DND-41 (cell line): ENCODE results near the gene SAP30L.

Experiments
- ATAC-seq: fragments of 200-7000 bp; cut with Tn5 transposase; 3 replicates; pipeline ENCODE4 v1.9.1; 2021; ENCODE audit warnings: low read depth; ENCODE audit not compliant: insufficient read depth
- DNase-seq: peaks from one replicate; pipeline ENCODE4 v3.0.0-alpha.2; 2020
- H2AFZ ChIP-seq: 2 replicates; pipeline ENCODE4 v1.6.0; 2012; ENCODE audit warnings: low read depth, low read length
- H3K27ac ChIP-seq: 2 replicates; pipeline ENCODE4 v1.5.1; 2012; ENCODE audit warnings: low read length, inconsistent platforms
- H3K27me3 ChIP-seq: fragments of 200-600 bp; sonication (generic); 2 replicates; pipeline ENCODE4 v1.6.0; 2012; ENCODE audit warnings: low read length, mild to moderate bottlenecking, inconsistent platforms; ENCODE audit not compliant: insufficient read depth, poor library complexity
- H3K36me3 ChIP-seq: 2 replicates; pipeline ENCODE4 v1.5.1; 2012; ENCODE audit warnings: low read length, inconsistent platforms; ENCODE audit not compliant: insufficient read depth
- H3K4me1 ChIP-seq: 2 replicates; pipeline ENCODE4 v1.5.1; 2012; ENCODE audit warnings: mild to moderate bottlenecking, low read length; ENCODE audit not compliant: insufficient read depth
- H3K4me2 ChIP-seq: 2 replicates; pipeline ENCODE4 v1.6.0; 2012; ENCODE audit warnings: mild to moderate bottlenecking, moderate library complexity, low read length, inconsistent platforms; ENCODE audit not compliant: insufficient read depth
- H3K4me3 ChIP-seq, 2 experiments: fragments of 200-600 bp in 1 of 2; shearing (Covaris generic) in 1 of 2; 2 replicates each; pipeline ENCODE4 v1.5.1; 2012 to 2016; ENCODE audit warnings: inconsistent platforms in 2 of 2, low read length in 2 of 2, mild to moderate bottlenecking in 2 of 2, low read depth in 1 of 2, moderate library complexity in 1 of 2
- H3K79me2 ChIP-seq: 2 replicates; pipeline ENCODE4 v1.6.0; 2012; ENCODE audit warnings: low read length, inconsistent platforms; ENCODE audit not compliant: insufficient read depth
- H3K9ac ChIP-seq: 2 replicates; pipeline ENCODE4 v1.6.0; 2012; ENCODE audit warnings: low read depth, mild to moderate bottlenecking, inconsistent platforms, low read length, moderate library complexity
- H3K9me3 ChIP-seq: 2 replicates; pipeline ENCODE4 v1.5.1; 2012; ENCODE audit warnings: low read length, moderate library complexity, mild to moderate bottlenecking, inconsistent platforms; ENCODE audit not compliant: insufficient read depth, severe bottlenecking
- H4K20me1 ChIP-seq: 2 replicates; pipeline ENCODE4 v1.6.0; 2012; ENCODE audit warnings: low read length; ENCODE audit not compliant: insufficient read depth
- CTCF ChIP-seq: IDR thresholded peaks from 2 replicates; pipeline ENCODE4 v1.5.1; 2012; ENCODE audit warnings: borderline replicate concordance, low read length, moderate library complexity, mild to moderate bottlenecking; ENCODE audit not compliant: poor library complexity, severe bottlenecking; ENCODE audit errors: extremely low read depth
- EZH2 ChIP-seq: IDR thresholded peaks from 3 replicates; pipeline ENCODE4 v1.6.1; 2012; ENCODE audit warnings: borderline replicate concordance, low read depth, mild to moderate bottlenecking, moderate library complexity, low read length, inconsistent platforms; ENCODE audit not compliant: severe bottlenecking

SAP30L gene

DNA sequence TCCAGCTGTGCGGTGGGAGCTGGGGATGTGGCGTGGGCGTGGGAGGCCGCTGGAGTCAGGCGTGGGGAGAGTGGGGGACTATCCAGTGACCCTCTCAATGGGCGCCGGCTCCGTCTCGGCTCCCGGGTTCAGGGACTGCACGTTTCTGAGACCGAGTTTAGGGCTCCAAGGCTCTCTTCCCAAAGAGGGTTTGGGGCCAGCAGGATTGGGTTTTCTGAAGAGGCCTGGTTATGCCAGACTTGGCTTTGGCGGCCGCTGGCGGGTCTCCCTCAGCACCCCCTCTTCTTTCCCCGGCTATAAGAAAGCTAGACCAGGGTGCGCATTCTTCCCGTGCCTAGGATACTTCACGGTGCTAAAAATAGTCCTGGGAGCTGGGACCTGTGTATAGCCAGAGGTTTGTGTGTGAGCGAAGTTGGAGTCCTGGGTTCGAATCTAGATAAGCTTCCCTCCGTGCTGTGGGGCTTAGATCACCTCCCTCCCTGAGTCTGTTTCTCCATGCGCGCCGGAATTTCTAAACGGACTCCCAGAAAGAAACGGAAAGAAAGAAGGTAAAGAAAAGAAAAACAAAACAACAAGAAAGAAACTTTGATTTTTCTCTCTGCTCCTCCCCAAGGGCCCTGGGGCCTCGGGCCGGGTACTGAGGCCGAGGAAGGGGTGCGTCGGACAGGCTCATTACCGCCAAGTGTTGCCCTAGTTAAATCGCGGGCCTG is 27.2 kb downstream of the SAP30L start:
- TF ChIP-seq CTCF, result no peak
- no peak for TF ChIP-seq EZH2
- no peak overlapping the region for H3K27ac ChIP-seq
- ATAC-seq, result no peak
- no peak overlapping the region for H3K4me3 ChIP-seq
- H3K4me1 ChIP-seq, result no peaks in the 10 kb centered on the region
- no peaks in the 10 kb centered on the region for H3K36me3 ChIP-seq
- H3K79me2 ChIP-seq, result no peaks in the 10 kb centered on the region
- H3K4me2 ChIP-seq, result no peak overlapping the region
- DNase-seq, result no peak
- H3K9me3 ChIP-seq, result no peaks in the 10 kb centered on the region
- no peak overlapping the region for H3K9ac ChIP-seq
- peaks cover 5% of the 10 kb centered on the region for H3K27me3 ChIP-seq
- H2AFZ ChIP-seq, result no peak overlapping the region
- no peaks in the 10 kb centered on the region for H4K20me1 ChIP-seq

DNA sequence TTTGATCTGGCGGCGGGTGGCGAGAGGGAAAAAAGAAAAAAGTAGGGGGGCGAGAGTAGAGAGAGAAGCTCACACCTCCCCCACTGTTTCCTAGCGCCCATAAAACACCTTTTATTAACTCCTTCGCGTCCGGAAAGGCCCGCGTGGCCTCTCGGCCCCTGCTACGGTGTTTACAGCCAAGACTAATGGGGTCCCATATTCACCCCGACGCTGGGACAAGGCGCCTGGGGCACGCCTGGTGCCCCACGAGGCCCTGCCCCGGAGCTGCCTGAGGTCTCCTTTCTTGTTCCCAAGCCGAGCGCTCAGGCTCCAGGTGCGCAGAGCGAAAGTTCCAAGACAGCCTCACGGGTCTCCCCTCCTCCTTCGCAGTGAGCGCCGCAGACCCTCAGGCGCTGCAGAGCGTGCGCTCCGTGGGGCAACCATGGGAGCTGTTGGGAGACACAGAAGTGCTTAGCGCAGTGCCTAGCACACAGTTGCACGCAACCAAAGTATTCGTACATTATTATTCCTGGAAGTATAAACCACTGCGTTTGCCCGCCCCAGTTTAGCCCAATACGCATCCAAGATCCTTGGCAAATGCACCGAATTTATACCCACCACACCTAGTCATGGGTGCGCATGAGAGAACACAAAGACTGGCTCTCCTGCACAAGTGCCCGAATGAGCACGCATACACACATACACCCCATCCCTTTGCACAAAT is 27.9 kb downstream of the SAP30L start:
- H3K36me3 ChIP-seq, result no peaks in the 10 kb centered on the region
- ATAC-seq (no peak), DNase-seq (no peak)
- no peak overlapping the region for H3K4me2 ChIP-seq
- no peak overlapping the region for H3K27ac ChIP-seq
- H3K4me1 ChIP-seq, result no peaks in the 10 kb centered on the region
- H4K20me1 ChIP-seq, result no peaks in the 10 kb centered on the region
- no peaks in the 10 kb centered on the region for H3K9me3 ChIP-seq
- H2AFZ ChIP-seq, result no peak overlapping the region
- TF ChIP-seq EZH2 (no peak), CTCF (no peak)
- H3K27me3 ChIP-seq, result peaks cover 5% of the 10 kb centered on the region
- no peak overlapping the region for H3K4me3 ChIP-seq
- H3K79me2 ChIP-seq, result no peaks in the 10 kb centered on the region
- H3K9ac ChIP-seq, result no peak overlapping the region

GRCh38 chr5:154474396-154475334 is 28.9 kb downstream of the SAP30L start:
- Histone ChIP-seq H4K20me1 (no peaks in the 10 kb centered on the region), H3K9me3 (no peaks in the 10 kb centered on the region), H3K27ac (no peak overlapping the region), H3K27me3 (peaks cover 5% of the 10 kb centered on the region), H2AFZ (no peak overlapping the region), H3K79me2 (no peaks in the 10 kb centered on the region), H3K4me2 (no peak overlapping the region), H3K4me1 (no peaks in the 10 kb centered on the region), H3K36me3 (no peaks in the 10 kb centered on the region), H3K9ac (no peak overlapping the region), H3K4me3 (no peak overlapping the region)
- no peak for TF ChIP-seq EZH2
- TF ChIP-seq CTCF, result no peak
- no peak for ATAC-seq
- DNase-seq, result no peak
